PFSK-1 (cell line): ENCODE data around the gene ZDHHC14.

ENCODE experiments used
- POLR2AphosphoS5 ChIP-seq: IDR thresholded peaks from 2 replicates; pipeline ENCODE4 v1.6.1; 2012; ENCODE audit warnings: low read depth, mild to moderate bottlenecking, control low read depth, low read length, moderate library complexity
- SIN3A ChIP-seq: IDR thresholded peaks from 2 replicates; pipeline ENCODE4 v1.6.1; 2012; ENCODE audit warnings: mild to moderate bottlenecking, low read length, moderate library complexity, borderline replicate concordance; ENCODE audit not compliant: insufficient read depth
- TAF1 ChIP-seq: IDR thresholded peaks from 2 replicates; pipeline ENCODE4 v1.6.1; 2012; ENCODE audit warnings: low read length, control low read depth, borderline replicate concordance; ENCODE audit not compliant: insufficient read depth
- TF ChIP-seq, protein P1 (sequence below), 2 experiments: IDR thresholded peaks; 2 replicates each; pipeline versions ENCODE4 v1.6.1 to v1.8.0; 2011 to 2012; ENCODE audit warnings: low read depth in 2 of 2, low read length in 2 of 2, control low read depth in 1 of 2, inconsistent platforms in 1 of 2, mild to moderate bottlenecking in 1 of 2, moderate library complexity in 1 of 2; ENCODE audit not compliant: insufficient read depth in 1 of 2

- no peak for TF ChIP-seq POLR2AphosphoS5
- TF ChIP-seq, protein P1, sequence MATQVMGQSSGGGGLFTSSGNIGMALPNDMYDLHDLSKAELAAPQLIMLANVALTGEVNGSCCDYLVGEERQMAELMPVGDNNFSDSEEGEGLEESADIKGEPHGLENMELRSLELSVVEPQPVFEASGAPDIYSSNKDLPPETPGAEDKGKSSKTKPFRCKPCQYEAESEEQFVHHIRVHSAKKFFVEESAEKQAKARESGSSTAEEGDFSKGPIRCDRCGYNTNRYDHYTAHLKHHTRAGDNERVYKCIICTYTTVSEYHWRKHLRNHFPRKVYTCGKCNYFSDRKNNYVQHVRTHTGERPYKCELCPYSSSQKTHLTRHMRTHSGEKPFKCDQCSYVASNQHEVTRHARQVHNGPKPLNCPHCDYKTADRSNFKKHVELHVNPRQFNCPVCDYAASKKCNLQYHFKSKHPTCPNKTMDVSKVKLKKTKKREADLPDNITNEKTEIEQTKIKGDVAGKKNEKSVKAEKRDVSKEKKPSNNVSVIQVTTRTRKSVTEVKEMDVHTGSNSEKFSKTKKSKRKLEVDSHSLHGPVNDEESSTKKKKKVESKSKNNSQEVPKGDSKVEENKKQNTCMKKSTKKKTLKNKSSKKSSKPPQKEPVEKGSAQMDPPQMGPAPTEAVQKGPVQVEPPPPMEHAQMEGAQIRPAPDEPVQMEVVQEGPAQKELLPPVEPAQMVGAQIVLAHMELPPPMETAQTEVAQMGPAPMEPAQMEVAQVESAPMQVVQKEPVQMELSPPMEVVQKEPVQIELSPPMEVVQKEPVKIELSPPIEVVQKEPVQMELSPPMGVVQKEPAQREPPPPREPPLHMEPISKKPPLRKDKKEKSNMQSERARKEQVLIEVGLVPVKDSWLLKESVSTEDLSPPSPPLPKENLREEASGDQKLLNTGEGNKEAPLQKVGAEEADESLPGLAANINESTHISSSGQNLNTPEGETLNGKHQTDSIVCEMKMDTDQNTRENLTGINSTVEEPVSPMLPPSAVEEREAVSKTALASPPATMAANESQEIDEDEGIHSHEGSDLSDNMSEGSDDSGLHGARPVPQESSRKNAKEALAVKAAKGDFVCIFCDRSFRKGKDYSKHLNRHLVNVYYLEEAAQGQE (IDR thresholded peaks at IDR 0.05; ENCODE audit: insufficient read depth in 1 of 2, low read depth in 2 of 2, low read length in 2 of 2): no peak
- no peak for TF ChIP-seq TAF1
- TF ChIP-seq SIN3A: no peak
Measured at GRCh38 chr6:157539900-157540752, 159.1 kb downstream of the ZDHHC14 start.
